HepG2 (cell line): ENCODE data around the gene ARHGAP33. TPM values are rescaled to one million over a fixed set of nuclear protein-coding genes. Genes with fewer than 3 reads are reported as not detected.

ENCODE experiments used
- ATAC-seq: fragments of 200-7000 bp; cut with Tn5 transposase; 3 replicates; pipeline ENCODE4 v1.9.1; 2020; ENCODE audit warnings: mild to moderate bottlenecking, moderate library complexity
- BruUV-seq: library from RNA; stranded (reverse); fragments of 400-500 nt; replicated peaks from 2 replicates; lab custom pipeline; 2021; lab: Mats Ljungman, UMichigan
- CTCF ChIA-PET: fragments of 300-600 bp; formaldehyde crosslinking; extraction: SDS; loops from one replicate; lab custom pipeline; 2021; ENCODE audit warnings: low total read pairs, inconsistent platforms, low intra/inter-chr PET ratio; lab: Yijun Ruan, JAX
- POLR2A ChIA-PET: fragments of 350-600 bp; sonication (Branson Sonifier 250); formaldehyde crosslinking; loops from one replicate; lab custom pipeline; 2020; ENCODE audit warnings: antibody characterized with exemption, inconsistent platforms; lab: Yijun Ruan, JAX
- DNase-seq: peaks from one replicate; pipeline ENCODE4 v3.0.0-alpha.2; 2015; ENCODE audit warnings: low spot score
- FAIRE-seq: peaks from 3 replicates; lab custom pipeline; 2011; peaks lifted over from hg19 to GRCh38; lab: Jason Lieb, UNC
- H2AFZ ChIP-seq: one replicate; pipeline ENCODE4 v1.6.1; 2011; ENCODE audit warnings: low read length, inconsistent platforms
- H3K27ac ChIP-seq: fragments of 300-600 bp; 3 replicates; pipeline ENCODE4 v1.8.0; 2011; ENCODE audit warnings: mixed run types, mild to moderate bottlenecking, mixed read lengths, low read length, inconsistent platforms; ENCODE audit not compliant: insufficient read depth; ENCODE audit errors: extremely low read length
- H3K27me3 ChIP-seq, 2 experiments: fragments of 200-600 bp in 1 of 2; 2 replicates in 1 of 2; 3 replicates in 1 of 2; pipeline versions ENCODE4 v1.6.0 to v1.8.0; 2011; ENCODE audit warnings: low read length in 2 of 2, mild to moderate bottlenecking in 2 of 2, moderate library complexity in 2 of 2, inconsistent platforms in 1 of 2; ENCODE audit not compliant: insufficient read depth in 2 of 2, control insufficient read depth in 1 of 2
- H3K36me3 ChIP-seq, 2 experiments: fragments of 200-600 bp in 1 of 2; replicated peaks in 1 of 2; 2 replicates in 1 of 2; 3 replicates in 1 of 2; pipeline versions ENCODE4 v1.5.1 to v1.8.0; 2011; ENCODE audit warnings: low read length in 2 of 2, inconsistent platforms in 1 of 2; ENCODE audit not compliant: insufficient read depth in 2 of 2, control insufficient read depth in 1 of 2
- H3K4me1 ChIP-seq: 2 replicates; pipeline ENCODE4 v1.5.1; 2012; ENCODE audit warnings: low read length, inconsistent platforms; ENCODE audit not compliant: insufficient read depth
- H3K4me2 ChIP-seq: 2 replicates; pipeline ENCODE4 v1.6.0; 2011; ENCODE audit warnings: low read depth, low read length, inconsistent platforms
- H3K4me3 ChIP-seq, 3 experiments: fragments of 200-600 bp in 1 of 3; sonication (generic), shearing (Covaris generic) in 1 of 3; replicated peaks in 1 of 3; 2 replicates each; pipeline ENCODE4 v1.5.1; 2011 to 2016; ENCODE audit warnings: low read length in 3 of 3, inconsistent platforms in 2 of 3, low read depth in 2 of 3, mild to moderate bottlenecking in 2 of 3, control low read depth in 1 of 3, mixed read lengths in 1 of 3; ENCODE audit not compliant: insufficient read depth in 1 of 3
- H3K79me2 ChIP-seq: one replicate; pipeline ENCODE4 v1.6.1; 2011; ENCODE audit warnings: low read length, inconsistent platforms; ENCODE audit not compliant: insufficient read depth
- H3K9ac ChIP-seq: 2 replicates; pipeline ENCODE4 v1.6.0; 2011; ENCODE audit warnings: mild to moderate bottlenecking, low read depth, low read length, inconsistent platforms; ENCODE audit not compliant: insufficient read depth
- H3K9me3 ChIP-seq: 2 replicates; pipeline ENCODE4 v1.5.1; 2012; ENCODE audit warnings: mild to moderate bottlenecking, low read length
- H4K20me1 ChIP-seq: 2 replicates; pipeline ENCODE4 v1.6.0; 2011; ENCODE audit warnings: inconsistent platforms, mild to moderate bottlenecking, low read length, moderate library complexity; ENCODE audit not compliant: insufficient read depth
- PAF1 ChIP-seq: IDR thresholded peaks from 2 replicates; pipeline ENCODE4 v1.6.1; 2016; ENCODE audit warnings: missing genetic modification reagents, missing compliant biosample characterization
- ZFP36 ChIP-seq: fragments of 150-350 bp; IDR thresholded peaks from 2 replicates; pipeline ENCODE4 v1.6.1; 2018; ENCODE audit warnings: borderline replicate concordance, low read length, low read depth; ENCODE audit not compliant: partially characterized antibody
- ZNF569 ChIP-seq: sonication (generic); formaldehyde crosslinking; IDR thresholded peaks from 2 replicates; pipeline ENCODE4 v1.5.0; 2020; ENCODE audit warnings: mild to moderate bottlenecking, missing genetic modification reagents, moderate library complexity, borderline replicate concordance
- WGBS: methylation state at CpG from one replicate; pipeline ENCODE4 v1.1.6; 2017; ENCODE audit warnings: low lambda C conversion rate; 5-methylcytosine and 5-hydroxymethylcytosine counted together
- in situ Hi-C: cut with HindIII; loops from 2 replicates; pipeline ENCODE4 v1.10.0; 2017; ENCODE audit warnings: low pct_unique_long_range_greater_than_20kb; ENCODE audit not compliant: extremely low pct_ligation_motif_present
- intact Hi-C: fragments of 100-400 bp; cut with micrococcal nuclease; formaldehyde crosslinking; loops from one replicate; pipeline ENCODE4 v1.10.0; 2022; ENCODE audit not compliant: unreplicated experiment
- polyA plus RNA-seq, 8 experiments: library from polyadenylated mRNA; depleted of rRNA in 3 of 8; stranded (reverse) in 7 of 8; unstranded in 1 of 8; fragments of >200 nt; fragmentation: Illumina TruSeq in 4 of 8; extraction: Trizol in 4 of 8; gene quantifications; 2 replicates each; pipeline versions ENCODE4 v1.2.1 to v1.2.3, GENCODE V29; 2011 to 2016; ENCODE audit warnings: low read depth in 4 of 8, missing spikeins in 1 of 8, mixed read lengths in 1 of 8; ENCODE audit not compliant: insufficient read depth in 1 of 8
- total RNA-seq, 5 experiments: library from RNA; depleted of rRNA; stranded (reverse); fragments of >200 nt; fragmentation: Illumina TruSeq; extraction: Trizol; gene quantifications; 2 replicates each; pipeline ENCODE4 v1.2.3, GENCODE V29; 2016; ENCODE audit warnings: low read depth in 1 of 5
- TF ChIP-seq, protein P1 (sequence below): sonication (generic); formaldehyde crosslinking; IDR thresholded peaks from 2 replicates; pipeline ENCODE4 v1.4.0; 2020; ENCODE audit warnings: missing genetic modification reagents, borderline replicate concordance
- TF ChIP-seq, protein P2 (sequence below): sonication (generic); formaldehyde crosslinking; IDR thresholded peaks from 2 replicates; pipeline ENCODE4 v1.4.0; 2020; ENCODE audit warnings: mild to moderate bottlenecking, low read depth, missing genetic modification reagents

ARHGAP33 gene
- total and polyA plus RNA-seq, 2 of the 13 experiments (the other 11 are each of a cell fraction or from before 2014, with no cell fraction given) = 1.3 to 2.7 TPM

DNA sequence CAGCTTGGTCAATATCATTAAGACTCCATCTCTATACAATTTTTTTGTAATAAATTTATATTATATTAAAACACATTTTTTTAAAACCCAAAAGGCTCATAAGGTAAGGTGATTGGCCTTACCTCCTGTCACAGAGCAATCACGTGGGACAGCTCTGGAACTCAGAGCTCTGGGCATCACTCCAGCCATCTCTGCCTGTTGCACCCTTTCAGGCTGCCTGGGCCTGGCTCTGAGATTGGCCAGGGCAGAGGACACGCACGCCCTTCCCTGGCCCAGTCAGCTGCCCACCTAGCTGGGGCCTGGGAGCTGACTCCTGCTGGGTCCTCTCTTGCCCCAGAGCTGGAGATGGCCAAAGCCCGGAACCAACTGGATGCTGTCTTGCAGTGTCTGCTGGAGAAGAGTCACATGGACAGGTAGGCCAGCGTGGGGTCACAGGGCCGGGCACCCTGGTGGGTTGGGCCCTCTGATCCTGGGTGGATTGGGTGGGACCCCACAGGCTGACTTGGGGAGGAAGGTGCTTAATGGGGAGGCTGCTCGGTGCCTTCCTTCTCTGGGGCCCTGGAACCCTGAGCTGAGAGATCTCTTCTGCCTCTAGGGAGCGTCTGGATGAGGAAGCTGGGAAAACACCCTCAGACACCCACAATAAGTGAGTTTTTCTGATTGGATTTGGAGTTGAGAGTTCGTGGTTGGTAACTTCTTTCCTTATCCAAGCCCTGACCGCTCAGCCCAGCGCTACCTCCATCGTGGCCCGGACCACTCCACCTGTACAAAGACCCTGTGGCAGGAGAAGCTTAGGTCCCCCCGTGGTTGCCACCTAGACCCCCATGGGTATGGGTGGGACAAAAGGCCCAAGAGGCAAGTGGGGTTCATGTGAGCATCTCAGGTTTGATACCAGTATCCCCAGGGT, 23.3 kb upstream of the ARHGAP33 start:
- H3K27ac ChIP-seq = no peak overlapping the region
- H2AFZ ChIP-seq = no peak overlapping the region
- H3K9me3 ChIP-seq = no peaks in the 10 kb centered on the region
- FAIRE-seq (no peak), DNase-seq (no peak), ATAC-seq (no peak)
- 98% methylated on average over 10 of the region's 14 CpGs for WGBS
- TF ChIP-seq, protein P1, sequence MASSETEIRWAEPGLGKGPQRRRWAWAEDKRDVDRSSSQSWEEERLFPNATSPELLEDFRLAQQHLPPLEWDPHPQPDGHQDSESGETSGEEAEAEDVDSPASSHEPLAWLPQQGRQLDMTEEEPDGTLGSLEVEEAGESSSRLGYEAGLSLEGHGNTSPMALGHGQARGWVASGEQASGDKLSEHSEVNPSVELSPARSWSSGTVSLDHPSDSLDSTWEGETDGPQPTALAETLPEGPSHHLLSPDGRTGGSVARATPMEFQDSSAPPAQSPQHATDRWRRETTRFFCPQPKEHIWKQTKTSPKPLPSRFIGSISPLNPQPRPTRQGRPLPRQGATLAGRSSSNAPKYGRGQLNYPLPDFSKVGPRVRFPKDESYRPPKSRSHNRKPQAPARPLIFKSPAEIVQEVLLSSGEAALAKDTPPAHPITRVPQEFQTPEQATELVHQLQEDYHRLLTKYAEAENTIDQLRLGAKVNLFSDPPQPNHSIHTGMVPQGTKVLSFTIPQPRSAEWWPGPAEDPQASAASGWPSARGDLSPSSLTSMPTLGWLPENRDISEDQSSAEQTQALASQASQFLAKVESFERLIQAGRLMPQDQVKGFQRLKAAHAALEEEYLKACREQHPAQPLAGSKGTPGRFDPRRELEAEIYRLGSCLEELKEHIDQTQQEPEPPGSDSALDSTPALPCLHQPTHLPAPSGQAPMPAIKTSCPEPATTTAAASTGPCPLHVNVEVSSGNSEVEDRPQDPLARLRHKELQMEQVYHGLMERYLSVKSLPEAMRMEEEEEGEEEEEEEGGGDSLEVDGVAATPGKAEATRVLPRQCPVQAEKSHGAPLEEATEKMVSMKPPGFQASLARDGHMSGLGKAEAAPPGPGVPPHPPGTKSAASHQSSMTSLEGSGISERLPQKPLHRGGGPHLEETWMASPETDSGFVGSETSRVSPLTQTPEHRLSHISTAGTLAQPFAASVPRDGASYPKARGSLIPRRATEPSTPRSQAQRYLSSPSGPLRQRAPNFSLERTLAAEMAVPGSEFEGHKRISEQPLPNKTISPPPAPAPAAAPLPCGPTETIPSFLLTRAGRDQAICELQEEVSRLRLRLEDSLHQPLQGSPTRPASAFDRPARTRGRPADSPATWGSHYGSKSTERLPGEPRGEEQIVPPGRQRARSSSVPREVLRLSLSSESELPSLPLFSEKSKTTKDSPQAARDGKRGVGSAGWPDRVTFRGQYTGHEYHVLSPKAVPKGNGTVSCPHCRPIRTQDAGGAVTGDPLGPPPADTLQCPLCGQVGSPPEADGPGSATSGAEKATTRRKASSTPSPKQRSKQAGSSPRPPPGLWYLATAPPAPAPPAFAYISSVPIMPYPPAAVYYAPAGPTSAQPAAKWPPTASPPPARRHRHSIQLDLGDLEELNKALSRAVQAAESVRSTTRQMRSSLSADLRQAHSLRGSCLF (CRISPR knock-in tag) = no peak
- TF ChIP-seq, protein P2, sequence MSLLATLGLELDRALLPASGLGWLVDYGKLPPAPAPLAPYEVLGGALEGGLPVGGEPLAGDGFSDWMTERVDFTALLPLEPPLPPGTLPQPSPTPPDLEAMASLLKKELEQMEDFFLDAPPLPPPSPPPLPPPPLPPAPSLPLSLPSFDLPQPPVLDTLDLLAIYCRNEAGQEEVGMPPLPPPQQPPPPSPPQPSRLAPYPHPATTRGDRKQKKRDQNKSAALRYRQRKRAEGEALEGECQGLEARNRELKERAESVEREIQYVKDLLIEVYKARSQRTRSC (CRISPR knock-in tag) = no peak
- TF ChIP-seq ZNF569 (no peak), ZFP36 (no peak), PAF1 (CRISPR knock-in tag) (no peak)
- peaks cover 26% of the 10 kb centered on the region for H3K4me1 ChIP-seq
- no peaks in the 10 kb centered on the region; a peak in 1 of 5 replicates for H3K27me3 ChIP-seq
- CTCF ChIA-PET = no interaction called here
- no peak overlapping the region for H3K4me2 ChIP-seq
- H3K36me3 ChIP-seq = peaks cover 3 to 20% of the 10 kb centered on the region in 2 experiments; a peak in 3 of 5 replicates
- H3K4me3 ChIP-seq = no peak overlapping the region
- no peak overlapping the region for H3K9ac ChIP-seq
- in situ Hi-C loops (no loop called here), intact Hi-C loops (no loop called here)
- H4K20me1 ChIP-seq = no peaks in the 10 kb centered on the region
- POLR2A ChIA-PET = interaction anchor here (1.1 kb wide), 1 partner anchor 49 kb away, joined by 3 read pairs; no protein-coding TSS in a partner anchor
- no TSS peak for BruUV-seq
- peaks cover 11% of the 10 kb centered on the region for H3K79me2 ChIP-seq
